Measurements from ENCODE around the gene TSPEAR. TPM values are rescaled to one million over a fixed set of nuclear protein-coding genes. Genes with fewer than 3 reads are reported as not detected.

The TSPEAR gene
- polyA plus RNA-seq, 1 of the 3 experiments (the other 2 are of a cell fraction) = 0.08 TPM

DNA sequence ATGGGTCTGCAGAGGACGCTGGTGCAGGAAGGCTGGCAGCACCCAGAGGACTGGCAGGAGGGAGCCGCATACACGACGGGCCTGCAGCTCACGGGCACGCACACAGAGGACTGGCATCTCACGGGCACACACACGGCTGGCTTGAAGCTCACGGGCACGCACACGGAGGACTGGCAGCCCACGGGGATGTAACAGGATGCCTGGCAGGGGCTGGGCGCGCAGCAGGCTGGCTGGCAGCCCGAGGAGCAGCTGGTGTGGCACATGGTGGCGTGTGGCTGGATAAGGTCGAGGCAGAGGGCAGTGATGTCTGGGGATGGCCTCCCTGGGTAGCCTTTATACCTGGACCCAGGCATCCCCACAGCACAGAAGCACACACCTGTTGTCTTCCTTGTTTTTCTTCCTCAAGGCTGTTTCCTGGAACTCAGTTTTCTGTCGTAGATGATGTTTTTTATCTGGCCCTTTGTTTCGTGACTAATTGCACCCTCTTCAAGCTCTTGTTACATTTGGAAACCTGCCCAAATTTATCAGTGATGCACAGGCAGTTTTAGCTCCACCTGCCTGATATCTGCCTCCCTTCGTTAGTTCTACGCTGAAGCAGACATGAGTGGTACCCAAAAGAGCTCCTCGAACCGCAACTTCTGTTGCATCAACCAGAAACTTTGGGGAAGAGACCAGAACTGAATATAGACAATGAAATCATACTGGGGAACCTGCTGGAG is 29.4 kb downstream of the TSPEAR start, which contains the start of gene KRTAP12-1:
Gene KRTAP12-1, minus strand, starts transcription at position 303 of the 719 bp plus-strand sequence. Its CDS starts 40 bp downstream, at position 263.
- 10% methylated on average over 15 of the region's 23 CpGs for WGBS (ENCODE audit: low lambda C conversion rate)

DNA sequence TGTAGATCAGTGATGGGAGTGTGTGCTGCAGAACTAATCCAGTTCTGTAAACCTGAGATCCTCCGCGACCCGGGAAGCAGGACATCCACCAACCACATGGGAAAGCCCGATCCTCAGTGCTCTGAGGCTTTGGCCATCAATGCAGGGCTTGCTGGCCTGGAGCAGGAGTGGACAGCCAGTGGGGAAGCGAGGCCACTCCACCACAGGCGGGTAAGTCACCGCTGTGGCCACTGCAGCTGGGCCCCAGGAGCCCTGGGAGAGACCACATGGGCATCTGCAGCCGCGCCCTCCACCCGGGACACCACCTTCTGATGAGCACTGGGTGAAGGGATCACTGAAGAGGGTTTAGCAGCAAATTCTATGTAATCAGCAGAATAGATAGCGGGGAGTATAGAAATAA is 30.2 kb downstream of the TSPEAR start:
- ChIA-PET CTCF (interaction anchor here (1.1 kb wide), 1 partner anchor 10 kb away, joined by 3 read pairs; no protein-coding TSS in a partner anchor), POLR2A (no interaction called here)
- no peaks in the 10 kb centered on the region for H3F3A ChIP-seq (replicated peaks; ENCODE audit: insufficient read depth)
- H3K4me2 ChIP-seq = no peak overlapping the region
- no peak overlapping the region for H2AFZ ChIP-seq (ENCODE audit: low read depth)
- WGBS (ENCODE audit: low lambda C conversion rate) = 13% methylated on average over 11 of the region's 11 CpGs
- H3K4me3 ChIP-seq (ENCODE audit: low read depth in 2 of 2, low read length in 1 of 2) = no peak overlapping the region
- DNase-seq = no peak
- H3K27ac ChIP-seq (ENCODE audit: low read depth in 2 of 2, low read length in 1 of 2) = no peak overlapping the region
- H3K9me2 ChIP-seq = no peaks in the 10 kb centered on the region
- H4K20me1 ChIP-seq (ENCODE audit: insufficient read depth) = no peaks in the 10 kb centered on the region
- no peak overlapping the region for H3K9ac ChIP-seq
- H3K36me3 ChIP-seq (replicated peaks in 1 of 2; ENCODE audit: control insufficient read depth in 1 of 2, insufficient read depth in 2 of 2, low read length in 1 of 2) = no peaks in the 10 kb centered on the region
- no peaks in the 10 kb centered on the region for H3K4me1 ChIP-seq (ENCODE audit: control insufficient read depth in 1 of 2, insufficient read depth in 2 of 2, low read depth in 1 of 2, low read length in 1 of 2)
- H3K9me3 ChIP-seq = no peaks in the 10 kb centered on the region
- H3K79me2 ChIP-seq (ENCODE audit: insufficient read depth) = no peaks in the 10 kb centered on the region
- peaks cover 38% of the 10 kb centered on the region for H3K27me3 ChIP-seq (ENCODE audit: insufficient read depth)
- TF ChIP-seq, protein P1, sequence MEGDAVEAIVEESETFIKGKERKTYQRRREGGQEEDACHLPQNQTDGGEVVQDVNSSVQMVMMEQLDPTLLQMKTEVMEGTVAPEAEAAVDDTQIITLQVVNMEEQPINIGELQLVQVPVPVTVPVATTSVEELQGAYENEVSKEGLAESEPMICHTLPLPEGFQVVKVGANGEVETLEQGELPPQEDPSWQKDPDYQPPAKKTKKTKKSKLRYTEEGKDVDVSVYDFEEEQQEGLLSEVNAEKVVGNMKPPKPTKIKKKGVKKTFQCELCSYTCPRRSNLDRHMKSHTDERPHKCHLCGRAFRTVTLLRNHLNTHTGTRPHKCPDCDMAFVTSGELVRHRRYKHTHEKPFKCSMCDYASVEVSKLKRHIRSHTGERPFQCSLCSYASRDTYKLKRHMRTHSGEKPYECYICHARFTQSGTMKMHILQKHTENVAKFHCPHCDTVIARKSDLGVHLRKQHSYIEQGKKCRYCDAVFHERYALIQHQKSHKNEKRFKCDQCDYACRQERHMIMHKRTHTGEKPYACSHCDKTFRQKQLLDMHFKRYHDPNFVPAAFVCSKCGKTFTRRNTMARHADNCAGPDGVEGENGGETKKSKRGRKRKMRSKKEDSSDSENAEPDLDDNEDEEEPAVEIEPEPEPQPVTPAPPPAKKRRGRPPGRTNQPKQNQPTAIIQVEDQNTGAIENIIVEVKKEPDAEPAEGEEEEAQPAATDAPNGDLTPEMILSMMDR (IDR thresholded peaks at IDR 0.05) = no peak
- TF ChIP-seq GATA2 (CRISPR knock-in tag; IDR thresholded peaks at IDR 0.05) (no peak), NRF1 (IDR thresholded peaks at IDR 0.05; ENCODE audit: low read depth, low read length) (no peak), YY1 (IDR thresholded peaks at IDR 0.05; ENCODE audit: low read depth) (no peak)
- TF ChIP-seq, protein P2, sequence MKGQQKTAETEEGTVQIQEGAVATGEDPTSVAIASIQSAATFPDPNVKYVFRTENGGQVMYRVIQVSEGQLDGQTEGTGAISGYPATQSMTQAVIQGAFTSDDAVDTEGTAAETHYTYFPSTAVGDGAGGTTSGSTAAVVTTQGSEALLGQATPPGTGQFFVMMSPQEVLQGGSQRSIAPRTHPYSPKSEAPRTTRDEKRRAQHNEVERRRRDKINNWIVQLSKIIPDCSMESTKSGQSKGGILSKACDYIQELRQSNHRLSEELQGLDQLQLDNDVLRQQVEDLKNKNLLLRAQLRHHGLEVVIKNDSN (IDR thresholded peaks at IDR 0.05; ENCODE audit: borderline replicate concordance, low read depth) = no peak

More for the DNA sequence above, 29.4 kb downstream of the TSPEAR start, which contains the start of gene KRTAP12-1:
- no peak within 1 kb of the TSS for H3K4me3 ChIP-seq (ENCODE audit: low read depth in 2 of 2, low read length in 1 of 2)
- H3K9me3 ChIP-seq = no peaks in the 10 kb centered on the region
- H3F3A ChIP-seq (replicated peaks; ENCODE audit: insufficient read depth) = no peaks in the 10 kb centered on the region
- H3K9me2 ChIP-seq = no peaks in the 10 kb centered on the region
- no peaks in the 10 kb centered on the region for H3K36me3 ChIP-seq (replicated peaks in 1 of 2; ENCODE audit: control insufficient read depth in 1 of 2, insufficient read depth in 2 of 2, low read length in 1 of 2)
- TF ChIP-seq TEAD4 (IDR thresholded peaks at IDR 0.05; ENCODE audit: borderline replicate concordance, insufficient read depth) (no peak), ELF1 (IDR thresholded peaks at IDR 0.05) (no peak), RCOR1 (IDR thresholded peaks at IDR 0.05; ENCODE audit: low read length) (no peak), SIN3A (IDR thresholded peaks at IDR 0.05; ENCODE audit: borderline replicate concordance, low read depth, low read length) (no peak)
- TF ChIP-seq, protein P2 (IDR thresholded peaks at IDR 0.05; ENCODE audit: borderline replicate concordance, low read depth) = no peak
- TF ChIP-seq, protein P3, sequence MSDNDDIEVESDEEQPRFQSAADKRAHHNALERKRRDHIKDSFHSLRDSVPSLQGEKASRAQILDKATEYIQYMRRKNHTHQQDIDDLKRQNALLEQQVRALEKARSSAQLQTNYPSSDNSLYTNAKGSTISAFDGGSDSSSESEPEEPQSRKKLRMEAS (IDR thresholded peaks at IDR 0.05; ENCODE audit: low read depth) = no peak
- TF ChIP-seq, protein P4, sequence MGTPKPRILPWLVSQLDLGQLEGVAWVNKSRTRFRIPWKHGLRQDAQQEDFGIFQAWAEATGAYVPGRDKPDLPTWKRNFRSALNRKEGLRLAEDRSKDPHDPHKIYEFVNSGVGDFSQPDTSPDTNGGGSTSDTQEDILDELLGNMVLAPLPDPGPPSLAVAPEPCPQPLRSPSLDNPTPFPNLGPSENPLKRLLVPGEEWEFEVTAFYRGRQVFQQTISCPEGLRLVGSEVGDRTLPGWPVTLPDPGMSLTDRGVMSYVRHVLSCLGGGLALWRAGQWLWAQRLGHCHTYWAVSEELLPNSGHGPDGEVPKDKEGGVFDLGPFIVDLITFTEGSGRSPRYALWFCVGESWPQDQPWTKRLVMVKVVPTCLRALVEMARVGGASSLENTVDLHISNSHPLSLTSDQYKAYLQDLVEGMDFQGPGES (IDR thresholded peaks at IDR 0.05; ENCODE audit: low read depth, low read length) = no peak
- CTCF ChIA-PET = interaction anchor here (1.1 kb wide), 1 partner anchor 9 kb away, joined by 3 read pairs; no protein-coding TSS in a partner anchor
- peaks cover 37% of the 10 kb centered on the region for H3K27me3 ChIP-seq (ENCODE audit: insufficient read depth)
- POLR2A ChIA-PET = no interaction called here
- H3K79me2 ChIP-seq (ENCODE audit: insufficient read depth) = no peaks in the 10 kb centered on the region
- no peak within 1 kb of the TSS for H3K27ac ChIP-seq (ENCODE audit: low read depth in 2 of 2, low read length in 1 of 2)
- H3K4me1 ChIP-seq (ENCODE audit: control insufficient read depth in 1 of 2, insufficient read depth in 2 of 2, low read depth in 1 of 2, low read length in 1 of 2) = no peaks in the 10 kb centered on the region
- no peak for DNase-seq
- no peak within 1 kb of the TSS for H3K4me2 ChIP-seq
- H4K20me1 ChIP-seq (ENCODE audit: insufficient read depth) = no peaks in the 10 kb centered on the region
- H3K9ac ChIP-seq = no peak within 1 kb of the TSS
- no peak within 1 kb of the TSS for H2AFZ ChIP-seq (ENCODE audit: low read depth)

Data from SK-N-SH (cell line).